ENCODE data around the gene SMAD3.

SMAD3 gene

GRCh38 chr15:67036775-67037555 lies 28.4 kb upstream of the SMAD3 start:
- DNase-seq, result no peak

GRCh38 chr15:67037694-67038093 lies 27.7 kb upstream of the SMAD3 start:
- no peak for DNase-seq

GRCh38 chr15:67038736-67039135 lies 26.7 kb upstream of the SMAD3 start:
- no peak for DNase-seq

- no peak for DNase-seq
Observed at GRCh38 chr15:67039384-67040075, 25.9 kb upstream of the SMAD3 start.

- DNase-seq, result no peak
Observed at GRCh38 chr15:67040277-67040676, 25.1 kb upstream of the SMAD3 start.

- peak in 1 of 2 experiments; percentile 22 for DNase-seq
Observed at GRCh38 chr15:67042551-67043142, 22.8 kb upstream of the SMAD3 start.

GRCh38 chr15:67043939-67044771 lies 21.2 kb upstream of the SMAD3 start:
- no peak for DNase-seq

- DNase-seq, result no peak
Observed at GRCh38 chr15:67047149-67047661, 18.2 kb upstream of the SMAD3 start.

GRCh38 chr15:67048281-67049279 lies 16.8 kb upstream of the SMAD3 start:
- no peak for DNase-seq

GRCh38 chr15:67049351-67050044 lies 15.9 kb upstream of the SMAD3 start:
- no peak for DNase-seq

GRCh38 chr15:67050062-67050461 lies 15.3 kb upstream of the SMAD3 start:
- peak; percentile 22 to 26 for DNase-seq

- DNase-seq, result no peak
Observed at GRCh38 chr15:67050522-67051087, 14.8 kb upstream of the SMAD3 start.

- DNase-seq, result no peak
Observed at GRCh38 chr15:67051088-67052045, 14.0 kb upstream of the SMAD3 start.

GRCh38 chr15:67054676-67055075 lies 10.7 kb upstream of the SMAD3 start:
- DNase-seq, result no peak

GRCh38 chr15:67059127-67059553 lies 6.3 kb upstream of the SMAD3 start:
- DNase-seq, result no peak

GRCh38 chr15:67061811-67062368 lies 3.5 kb upstream of the SMAD3 start:
- no peak for DNase-seq

GRCh38 chr15:67062369-67062985 lies 2.9 kb upstream of the SMAD3 start:
- no peak for DNase-seq

Measured in AML-193 (cell line).